NCI-H2196 treated with DMSO at 0.1 percent for 48 hours (cell line): ENCODE measurements around the gene COL4A4.
"Not testable (repeated sequence)": the region's sequence is repeated elsewhere in the genome, so short reads cannot be mapped to it uniquely, and the experiment has no call there.

Experiments
- DNase-seq: peaks from one replicate; lab custom pipeline; 2025; ENCODE audit not compliant: unreplicated experiment; lab: John Stamatoyannopoulos, UW

COL4A4 gene

GRCh38 chr2:227117852-227118251, 46.2 kb downstream of the COL4A4 start:
- no peak for DNase-seq

GRCh38 chr2:227117027-227117426, 47.0 kb downstream of the COL4A4 start:
- DNase-seq: no peak

- DNase-seq: no peak
Observed at GRCh38 chr2:227115761-227116160, 48.2 kb downstream of the COL4A4 start.

- no peak for DNase-seq
Observed at GRCh38 chr2:227106845-227107759, 56.9 kb downstream of the COL4A4 start.

GRCh38 chr2:227103583-227103982, 60.4 kb downstream of the COL4A4 start:
- no peak for DNase-seq

- no peak for DNase-seq
Observed at GRCh38 chr2:227099340-227099739, 64.7 kb downstream of the COL4A4 start.

GRCh38 chr2:227098162-227098515, 65.9 kb downstream of the COL4A4 start:
- DNase-seq: no peak

- no peak for DNase-seq
Observed at GRCh38 chr2:227097495-227098161, 66.4 kb downstream of the COL4A4 start.

- DNase-seq: no peak
Observed at GRCh38 chr2:227095346-227095745, 68.7 kb downstream of the COL4A4 start.

- no peak for DNase-seq
Observed at GRCh38 chr2:227082286-227082685, 81.7 kb downstream of the COL4A4 start.

GRCh38 chr2:227079726-227080125, 84.3 kb downstream of the COL4A4 start:
- DNase-seq: no peak

- DNase-seq: not testable (repeated sequence)
Observed at GRCh38 chr2:227065065-227065464, 98.9 kb downstream of the COL4A4 start.

- no peak for DNase-seq
Observed at GRCh38 chr2:227058888-227059399, 105.1 kb downstream of the COL4A4 start.

- no peak for DNase-seq
Observed at GRCh38 chr2:227057743-227058447, 106.1 kb downstream of the COL4A4 start.

GRCh38 chr2:227057060-227057459, 106.9 kb downstream of the COL4A4 start:
- DNase-seq: no peak

GRCh38 chr2:227054006-227054405, 110.0 kb downstream of the COL4A4 start:
- no peak for DNase-seq

- DNase-seq: no peak
Observed at GRCh38 chr2:227052879-227053278, 111.1 kb downstream of the COL4A4 start.

GRCh38 chr2:227043981-227044380, 120.0 kb downstream of the COL4A4 start:
- DNase-seq: no peak

GRCh38 chr2:227038550-227039189, 125.3 kb downstream of the COL4A4 start:
- no peak for DNase-seq

- no peak for DNase-seq
Observed at GRCh38 chr2:227036527-227036926, 127.5 kb downstream of the COL4A4 start.
